IPS DF 6.9 (cell line): ENCODE data around the gene OR4D2.
A peak's percentile ranks its signal among the peaks of the same experiment; 100 is the strongest.

Experiments used
- DNase-seq: peaks from one replicate; pipeline ENCODE4 v3.0.0-alpha.2; 2013; ENCODE audit warnings: low read depth, low spot score
- H3K27ac ChIP-seq: one replicate; pipeline ENCODE4 v1.5.1; 2013; ENCODE audit warnings: low read length, control low read depth
- H3K27me3 ChIP-seq: 2 replicates; pipeline ENCODE4 v1.6.1; 2013; ENCODE audit warnings: mild to moderate bottlenecking, low read length; ENCODE audit not compliant: control insufficient read depth, insufficient read depth
- H3K36me3 ChIP-seq: 2 replicates; pipeline ENCODE4 v1.6.1; 2013; ENCODE audit warnings: low read length; ENCODE audit not compliant: control insufficient read depth, insufficient read depth
- H3K4me1 ChIP-seq: 2 replicates; pipeline ENCODE4 v1.6.1; 2013; ENCODE audit warnings: low read length; ENCODE audit not compliant: control insufficient read depth, insufficient read depth
- H3K4me3 ChIP-seq: 2 replicates; pipeline ENCODE4 v1.5.1; 2013; ENCODE audit warnings: mild to moderate bottlenecking, low read length
- H3K9me3 ChIP-seq: 2 replicates; pipeline ENCODE4 v1.6.1; 2013; ENCODE audit warnings: low read length, inconsistent platforms; ENCODE audit not compliant: control insufficient read depth, insufficient read depth
- WGBS: extraction: QIAGEN DNeasy Blood & Tissue Kit; methylation state at CpG from one replicate; pipeline ENCODE4 v1.1.7; 2013; ENCODE audit warnings: mixed read lengths, missing lambda C conversion rate; ENCODE audit not compliant: insufficient read length, insufficient coverage; 5-methylcytosine and 5-hydroxymethylcytosine counted together

The OR4D2 gene

DNA sequence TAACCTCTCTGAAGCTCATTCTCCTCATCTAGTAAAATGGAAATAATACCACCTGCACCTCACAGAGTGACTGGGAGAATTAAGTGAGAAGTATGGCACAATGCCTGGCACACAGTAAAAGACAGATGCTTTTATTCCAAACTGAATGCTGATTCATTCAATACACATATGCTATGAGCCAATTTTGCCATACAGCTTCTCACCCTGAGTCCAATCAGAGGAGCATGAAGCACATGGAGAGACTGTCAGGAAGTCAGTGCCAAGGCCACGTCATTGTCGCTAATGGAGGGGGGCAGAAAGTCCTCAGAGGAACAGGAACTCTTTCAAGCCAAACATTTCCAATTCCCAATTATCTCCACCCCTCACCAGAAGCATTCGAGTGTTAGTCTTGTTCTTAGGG, 40.7 kb downstream of the OR4D2 start:
- H3K9me3 ChIP-seq: no peaks in the 10 kb centered on the region
- WGBS: no CpG with 5 or more reads among the region's 3 CpGs
- H3K36me3 ChIP-seq: 0 out of 2 replicates have a peak, but pooled peaks cover 6% of the 10 kb centered on the region

DNA sequence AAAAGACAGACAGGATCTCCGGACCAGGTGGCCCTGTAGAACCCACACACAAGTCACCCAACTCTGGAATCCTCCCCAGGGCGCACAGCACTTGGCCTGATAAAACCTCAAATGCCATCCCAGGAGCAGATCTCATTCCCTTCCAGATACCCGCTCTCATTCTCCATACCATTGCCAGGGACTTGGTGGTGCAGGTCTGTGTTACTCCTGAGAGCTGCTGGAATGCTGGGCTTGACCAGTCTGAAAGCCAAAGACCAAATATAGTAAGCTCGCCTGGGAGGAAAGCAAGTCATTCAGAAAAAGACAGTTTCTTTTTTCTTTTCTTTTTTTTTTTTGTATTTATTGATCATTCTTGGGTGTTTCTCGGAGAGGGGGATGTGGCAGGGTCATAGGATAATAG, 41.6 kb downstream of the OR4D2 start:
- no peak for DNase-seq
- no CpG with 5 or more reads among the region's 5 CpGs for WGBS
- no peaks in the 10 kb centered on the region for H3K9me3 ChIP-seq
- 0 out of 2 replicates have a peak, but pooled peaks cover 6% of the 10 kb centered on the region for H3K36me3 ChIP-seq
- H3K4me3 ChIP-seq: no peak overlapping the region
- no peak overlapping the region for H3K27ac ChIP-seq
- no peaks in the 10 kb centered on the region for H3K4me1 ChIP-seq
- H3K27me3 ChIP-seq: no peaks in the 10 kb centered on the region

More for the DNA sequence above, 40.7 kb downstream of the OR4D2 start:
- Histone ChIP-seq H3K4me1 (no peaks in the 10 kb centered on the region), H3K27ac (no peak overlapping the region), H3K27me3 (no peaks in the 10 kb centered on the region), H3K4me3 (no peak overlapping the region)
- no peak for DNase-seq

DNA sequence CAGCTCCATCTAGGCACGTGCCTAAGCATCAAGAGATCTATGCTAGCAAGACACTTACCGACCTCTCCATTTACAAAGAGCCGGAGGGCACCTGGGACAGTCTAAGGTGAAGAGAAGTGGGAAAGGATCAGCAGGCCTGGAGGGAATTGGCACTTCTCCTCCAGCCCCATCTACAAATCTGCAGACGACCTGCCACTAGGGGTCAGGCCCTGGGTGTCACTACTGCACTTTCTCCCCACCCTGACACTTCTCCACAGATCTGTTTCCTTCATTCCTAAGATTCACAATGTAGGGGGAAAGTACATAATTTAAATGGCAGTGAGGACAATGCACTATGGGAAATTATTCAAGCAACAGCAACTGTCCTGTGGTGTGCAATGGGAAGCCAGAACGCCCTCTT, 44.1 kb downstream of the OR4D2 start:
- Histone ChIP-seq H3K27me3 (no peaks in the 10 kb centered on the region), H3K4me3 (no peak overlapping the region), H3K27ac (no peak overlapping the region), H3K9me3 (no peaks in the 10 kb centered on the region), H3K4me1 (no peaks in the 10 kb centered on the region), H3K36me3 (0 out of 2 replicates have a peak, but pooled peaks cover 6% of the 10 kb centered on the region)
- no CpG with 5 or more reads among the region's 5 CpGs for WGBS
- no peak for DNase-seq

DNA sequence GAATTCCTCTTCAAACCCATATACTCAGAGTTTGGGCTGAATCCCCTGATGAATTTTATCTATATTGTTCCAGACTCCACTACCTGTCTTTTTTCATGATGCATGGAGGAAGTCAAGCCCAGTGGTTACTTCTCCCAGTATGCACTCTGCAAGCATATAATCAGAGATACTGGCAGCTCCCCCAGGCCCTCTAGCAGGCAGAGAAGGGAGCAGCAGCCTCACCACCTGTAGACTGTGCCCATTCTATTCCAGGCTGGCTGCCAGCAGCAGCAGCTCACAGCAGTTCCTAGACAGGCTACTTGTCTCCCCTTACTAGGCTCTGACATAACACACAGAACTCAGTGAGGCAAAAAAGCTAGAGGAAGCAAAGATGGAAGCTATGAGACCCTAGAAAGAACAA, 48.9 kb downstream of the OR4D2 start:
- 0 out of 2 replicates have a peak, but pooled peaks cover 3% of the 10 kb centered on the region for H3K36me3 ChIP-seq
- DNase-seq: no peak
- H3K27ac ChIP-seq: no peak overlapping the region
- no peaks in the 10 kb centered on the region; the same call in 1 of the 2 replicates for H3K4me1 ChIP-seq
- H3K27me3 ChIP-seq: no peaks in the 10 kb centered on the region
- H3K4me3 ChIP-seq: no peak overlapping the region
- no peaks in the 10 kb centered on the region for H3K9me3 ChIP-seq

DNA sequence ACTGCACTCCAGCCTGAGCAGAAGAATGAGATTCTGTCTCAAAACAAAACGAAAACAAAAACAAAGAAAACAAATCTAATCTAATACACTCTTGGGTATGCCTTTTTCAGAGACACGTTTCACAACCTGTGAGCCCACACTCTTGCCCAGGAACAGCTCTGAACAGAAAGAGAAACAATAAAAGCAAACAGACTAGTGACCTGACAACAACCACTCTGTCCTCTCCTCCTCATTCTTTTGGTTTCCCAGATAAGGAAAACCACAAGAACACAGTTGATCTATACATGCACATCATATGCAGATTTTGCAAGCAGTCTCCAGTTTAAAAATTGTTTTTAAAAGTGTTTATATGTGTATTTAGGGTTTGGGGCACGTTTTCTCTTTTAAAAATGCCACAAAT, 51.0 kb downstream of the OR4D2 start:
- Histone ChIP-seq H3K36me3 (no peaks in the 10 kb centered on the region), H3K9me3 (no peaks in the 10 kb centered on the region), H3K4me3 (no peak overlapping the region), H3K27ac (no peak overlapping the region), H3K27me3 (no peaks in the 10 kb centered on the region), H3K4me1 (no peaks in the 10 kb centered on the region; the same call in 1 of the 2 replicates)
- WGBS: no CpG with 5 or more reads among the region's 3 CpGs
- DNase-seq: no peak

DNA sequence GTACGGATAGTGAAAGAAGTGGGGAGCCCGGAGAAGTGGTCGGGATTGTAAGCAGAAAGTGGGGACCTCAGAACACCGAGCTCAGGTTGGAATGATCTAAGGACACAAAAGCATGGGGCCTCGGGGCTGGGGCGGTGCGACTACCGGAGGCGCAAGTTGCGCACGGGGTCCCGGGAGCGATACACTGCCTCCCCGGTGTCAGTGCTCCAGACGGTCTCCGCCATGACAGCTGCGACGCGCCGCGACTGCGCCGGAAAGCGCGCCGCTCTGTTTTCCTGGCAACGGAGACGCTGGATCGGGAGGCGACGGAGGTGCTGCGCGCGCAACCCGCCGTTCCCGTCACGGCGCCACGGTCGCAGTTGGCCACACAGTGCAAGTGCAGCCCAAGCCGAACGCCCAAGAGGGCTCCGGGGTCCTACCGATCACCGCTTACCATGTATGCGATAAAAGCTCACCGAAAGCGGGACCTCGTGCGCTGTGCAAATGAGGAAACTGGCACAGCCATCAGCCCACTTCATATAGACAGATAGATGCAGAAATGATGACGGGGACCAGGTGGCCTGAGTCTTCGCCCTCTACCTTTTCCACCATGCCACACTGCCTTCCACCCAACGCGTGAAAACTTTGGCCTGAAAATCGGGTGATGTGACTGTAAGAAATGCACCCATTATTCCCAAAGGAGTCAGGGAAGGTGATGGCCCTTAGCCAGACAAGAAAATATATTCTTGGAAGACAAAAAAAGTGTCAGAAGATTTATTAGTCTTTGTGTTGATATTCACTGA, 52.4 kb downstream of the OR4D2 start, which contains the start of gene MKS1:
Gene MKS1, minus strand, starts transcription at position 249 of the 782 bp plus-strand sequence. Its CDS starts 25 bp downstream, at position 224.
- DNase-seq: peak; percentile 87
- Histone ChIP-seq H3K27ac (no peak within 1 kb of the TSS), H3K27me3 (no peaks in the 10 kb centered on the region), H3K9me3 (no peaks in the 10 kb centered on the region), H3K4me3 (peak within 1 kb of the TSS; percentile 75), H3K36me3 (no peaks in the 10 kb centered on the region), H3K4me1 (no peaks in the 10 kb centered on the region; the same call in 1 of the 2 replicates)
- WGBS: no CpG with 5 or more reads among the region's 56 CpGs

DNA sequence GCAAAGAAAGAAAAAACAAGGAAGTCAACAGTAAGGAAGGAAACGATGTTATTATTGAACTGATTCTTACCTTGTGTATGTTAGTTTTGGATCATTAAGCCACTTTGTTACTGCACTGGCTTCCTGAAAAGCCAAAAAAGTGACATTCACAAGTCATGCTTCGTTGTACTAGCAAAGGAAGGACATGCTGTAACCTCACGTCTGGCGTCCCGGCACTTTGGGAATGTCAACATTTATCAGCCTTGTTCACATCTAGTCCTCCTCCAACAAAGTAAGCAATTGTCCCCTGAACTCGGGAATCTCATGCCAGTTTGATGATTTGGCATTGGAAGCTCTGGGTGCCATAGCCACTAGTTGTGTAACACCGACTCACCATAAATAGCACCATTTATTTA, 53.0 kb downstream of the OR4D2 start:
- H3K4me3 ChIP-seq: no peak overlapping the region
- H3K4me1 ChIP-seq: no peaks in the 10 kb centered on the region; the same call in 1 of the 2 replicates
- WGBS: no CpG with 5 or more reads among the region's 7 CpGs
- DNase-seq: no peak
- no peak overlapping the region for H3K27ac ChIP-seq
- no peaks in the 10 kb centered on the region for H3K9me3 ChIP-seq
- H3K27me3 ChIP-seq: no peaks in the 10 kb centered on the region
- no peaks in the 10 kb centered on the region for H3K36me3 ChIP-seq
